HepG2 (cell line): ENCODE measurements around the gene SMIM12. TPM values are rescaled to one million over a fixed set of nuclear protein-coding genes. Genes with fewer than 3 reads are reported as not detected.

Source experiments
- ATAC-seq: fragments of 200-7000 bp; cut with Tn5 transposase; 3 replicates; pipeline ENCODE4 v1.9.1; 2020; ENCODE audit warnings: mild to moderate bottlenecking, moderate library complexity
- BruUV-seq: library from RNA; stranded (reverse); fragments of 400-500 nt; replicated peaks from 2 replicates; lab custom pipeline; 2021; lab: Mats Ljungman, UMichigan
- CTCF ChIA-PET: fragments of 300-600 bp; formaldehyde crosslinking; extraction: SDS; loops from one replicate; lab custom pipeline; 2021; ENCODE audit warnings: low total read pairs, inconsistent platforms, low intra/inter-chr PET ratio; lab: Yijun Ruan, JAX
- POLR2A ChIA-PET: fragments of 350-600 bp; sonication (Branson Sonifier 250); formaldehyde crosslinking; loops from one replicate; lab custom pipeline; 2020; ENCODE audit warnings: antibody characterized with exemption, inconsistent platforms; lab: Yijun Ruan, JAX
- DNase-seq: peaks from one replicate; pipeline ENCODE4 v3.0.0-alpha.2; 2015; ENCODE audit warnings: low spot score
- FAIRE-seq: peaks from 3 replicates; lab custom pipeline; 2011; peaks lifted over from hg19 to GRCh38; lab: Jason Lieb, UNC
- H2AFZ ChIP-seq: one replicate; pipeline ENCODE4 v1.6.1; 2011; ENCODE audit warnings: low read length, inconsistent platforms
- H3K27ac ChIP-seq: fragments of 300-600 bp; 3 replicates; pipeline ENCODE4 v1.8.0; 2011; ENCODE audit warnings: mixed run types, mild to moderate bottlenecking, mixed read lengths, low read length, inconsistent platforms; ENCODE audit not compliant: insufficient read depth; ENCODE audit errors: extremely low read length
- H3K27me3 ChIP-seq, 2 experiments: fragments of 200-600 bp in 1 of 2; 2 replicates in 1 of 2; 3 replicates in 1 of 2; pipeline versions ENCODE4 v1.6.0 to v1.8.0; 2011; ENCODE audit warnings: low read length in 2 of 2, mild to moderate bottlenecking in 2 of 2, moderate library complexity in 2 of 2, inconsistent platforms in 1 of 2; ENCODE audit not compliant: insufficient read depth in 2 of 2, control insufficient read depth in 1 of 2
- H3K36me3 ChIP-seq, 2 experiments: fragments of 200-600 bp in 1 of 2; replicated peaks in 1 of 2; 2 replicates in 1 of 2; 3 replicates in 1 of 2; pipeline versions ENCODE4 v1.5.1 to v1.8.0; 2011; ENCODE audit warnings: low read length in 2 of 2, inconsistent platforms in 1 of 2; ENCODE audit not compliant: insufficient read depth in 2 of 2, control insufficient read depth in 1 of 2
- H3K4me1 ChIP-seq: 2 replicates; pipeline ENCODE4 v1.5.1; 2012; ENCODE audit warnings: low read length, inconsistent platforms; ENCODE audit not compliant: insufficient read depth
- H3K4me2 ChIP-seq: 2 replicates; pipeline ENCODE4 v1.6.0; 2011; ENCODE audit warnings: low read depth, low read length, inconsistent platforms
- H3K4me3 ChIP-seq, 3 experiments: fragments of 200-600 bp in 1 of 3; sonication (generic), shearing (Covaris generic) in 1 of 3; replicated peaks in 1 of 3; 2 replicates each; pipeline ENCODE4 v1.5.1; 2011 to 2016; ENCODE audit warnings: low read length in 3 of 3, inconsistent platforms in 2 of 3, low read depth in 2 of 3, mild to moderate bottlenecking in 2 of 3, control low read depth in 1 of 3, mixed read lengths in 1 of 3; ENCODE audit not compliant: insufficient read depth in 1 of 3
- H3K79me2 ChIP-seq: one replicate; pipeline ENCODE4 v1.6.1; 2011; ENCODE audit warnings: low read length, inconsistent platforms; ENCODE audit not compliant: insufficient read depth
- H3K9ac ChIP-seq: 2 replicates; pipeline ENCODE4 v1.6.0; 2011; ENCODE audit warnings: mild to moderate bottlenecking, low read depth, low read length, inconsistent platforms; ENCODE audit not compliant: insufficient read depth
- H3K9me3 ChIP-seq: 2 replicates; pipeline ENCODE4 v1.5.1; 2012; ENCODE audit warnings: mild to moderate bottlenecking, low read length
- H4K20me1 ChIP-seq: 2 replicates; pipeline ENCODE4 v1.6.0; 2011; ENCODE audit warnings: inconsistent platforms, mild to moderate bottlenecking, low read length, moderate library complexity; ENCODE audit not compliant: insufficient read depth
- ARNT ChIP-seq: fragments of 450-650 bp; IDR thresholded peaks from 2 replicates; pipeline ENCODE4 v1.6.1; 2017
- ATF7 ChIP-seq, 2 experiments: fragments of 450-650 bp in 1 of 2; sonication (generic) in 1 of 2; formaldehyde crosslinking in 1 of 2; IDR thresholded peaks; 2 replicates each; pipeline versions ENCODE4 v1.4.0 to v1.6.1; 2016 to 2020; ENCODE audit warnings: antibody characterized with exemption in 1 of 2, mild to moderate bottlenecking in 1 of 2, missing genetic modification reagents in 1 of 2
- GABPB1 ChIP-seq: IDR thresholded peaks from 2 replicates; pipeline ENCODE4 v1.6.1; 2016; ENCODE audit warnings: mild to moderate bottlenecking, missing genetic modification reagents, moderate library complexity, missing compliant biosample characterization
- GZF1 ChIP-seq: sonication (generic); formaldehyde crosslinking; IDR thresholded peaks from 2 replicates; pipeline ENCODE4 v1.5.1; 2020; ENCODE audit warnings: mild to moderate bottlenecking, missing genetic modification reagents
- HNF1A ChIP-seq, 2 experiments: sonication (generic) in 1 of 2; formaldehyde crosslinking in 1 of 2; IDR thresholded peaks; 2 replicates each; pipeline versions ENCODE4 v1.4.0 to v1.6.1; 2016 to 2020; ENCODE audit warnings: borderline replicate concordance in 1 of 2, low read depth in 1 of 2, mild to moderate bottlenecking in 1 of 2, missing genetic modification reagents in 1 of 2
- SRSF9 ChIP-seq: fragments of 200-400 bp; formaldehyde crosslinking; IDR thresholded peaks from 2 replicates; pipeline ENCODE4 v1.6.1; 2018; ENCODE audit warnings: borderline replicate concordance, mild to moderate bottlenecking, low read depth, low read length; ENCODE audit not compliant: insufficient read depth, poor library complexity, severe bottlenecking
- WIZ ChIP-seq: sonication (generic); formaldehyde crosslinking; IDR thresholded peaks from 2 replicates; pipeline ENCODE4 v1.5.1; 2020; ENCODE audit warnings: mild to moderate bottlenecking, missing genetic modification reagents
- YEATS4 ChIP-seq: sonication (generic); formaldehyde crosslinking; IDR thresholded peaks from 2 replicates; pipeline ENCODE4 v1.4.0; 2020; ENCODE audit warnings: missing genetic modification reagents, borderline replicate concordance
- ZBTB37 ChIP-seq: sonication (generic); formaldehyde crosslinking; IDR thresholded peaks from 2 replicates; pipeline ENCODE4 v1.4.0; 2020; ENCODE audit warnings: mild to moderate bottlenecking, missing genetic modification reagents
- ZNF570 ChIP-seq: sonication (generic); formaldehyde crosslinking; IDR thresholded peaks from 2 replicates; pipeline ENCODE4 v1.4.0; 2020; ENCODE audit warnings: mild to moderate bottlenecking, missing genetic modification reagents, borderline replicate concordance
- ZNF780A ChIP-seq: sonication (generic); formaldehyde crosslinking; IDR thresholded peaks from 2 replicates; pipeline ENCODE4 v1.8.0; 2022; ENCODE audit warnings: mild to moderate bottlenecking, missing genetic modification reagents, moderate library complexity
- ZNF878 ChIP-seq: sonication (generic); formaldehyde crosslinking; IDR thresholded peaks from 2 replicates; pipeline ENCODE4 v1.8.1; 2023; ENCODE audit warnings: mild to moderate bottlenecking, missing genetic modification reagents, moderate library complexity
- ZNF879 ChIP-seq: sonication (generic); formaldehyde crosslinking; IDR thresholded peaks from 2 replicates; pipeline ENCODE4 v1.8.1; 2023; ENCODE audit warnings: missing genetic modification reagents
- WGBS: methylation state at CpG from one replicate; pipeline ENCODE4 v1.1.6; 2017; ENCODE audit warnings: low lambda C conversion rate; 5-methylcytosine and 5-hydroxymethylcytosine counted together
- in situ Hi-C: cut with HindIII; loops from 2 replicates; pipeline ENCODE4 v1.10.0; 2017; ENCODE audit warnings: low pct_unique_long_range_greater_than_20kb; ENCODE audit not compliant: extremely low pct_ligation_motif_present
- intact Hi-C: fragments of 100-400 bp; cut with micrococcal nuclease; formaldehyde crosslinking; loops from one replicate; pipeline ENCODE4 v1.10.0; 2022; ENCODE audit not compliant: unreplicated experiment
- polyA plus RNA-seq, 8 experiments: library from polyadenylated mRNA; depleted of rRNA in 3 of 8; stranded (reverse) in 7 of 8; unstranded in 1 of 8; fragments of >200 nt; fragmentation: Illumina TruSeq in 4 of 8; extraction: Trizol in 4 of 8; gene quantifications; 2 replicates each; pipeline versions ENCODE4 v1.2.1 to v1.2.3, GENCODE V29; 2011 to 2016; ENCODE audit warnings: low read depth in 4 of 8, missing spikeins in 1 of 8, mixed read lengths in 1 of 8; ENCODE audit not compliant: insufficient read depth in 1 of 8
- total RNA-seq, 5 experiments: library from RNA; depleted of rRNA; stranded (reverse); fragments of >200 nt; fragmentation: Illumina TruSeq; extraction: Trizol; gene quantifications; 2 replicates each; pipeline ENCODE4 v1.2.3, GENCODE V29; 2016; ENCODE audit warnings: low read depth in 1 of 5

The SMIM12 gene
- total and polyA plus RNA-seq, 2 of the 13 experiments (the other 11 are each of a cell fraction or from before 2014, with no cell fraction given): 20.1 to 41.3 TPM

GRCh38 chr1:34871443-34872132, 12.0 kb upstream of the SMIM12 start (continued):
- TF ChIP-seq HNF1A (IDR thresholded peaks at IDR 0.05; ENCODE audit: low read depth) (no peak), HNF1A (CRISPR knock-in tag; IDR thresholded peaks at IDR 0.05; ENCODE audit: borderline replicate concordance) (no peak), GABPB1 (no peak), ZNF878 (no peak)

GRCh38 chr1:34870395-34870794, 10.8 kb upstream of the SMIM12 start:
- H3K27ac ChIP-seq: no peak overlapping the region
- ATAC-seq (no peak), FAIRE-seq (no peak), DNase-seq (no peak)
- peaks cover 1 to 35% of the 10 kb centered on the region in 2 experiments for H3K27me3 ChIP-seq
- in situ Hi-C loops: no loop called here
- no peaks in the 10 kb centered on the region for H3K79me2 ChIP-seq
- ChIA-PET CTCF (no interaction called here), POLR2A (no interaction called here)
- no peak overlapping the region for H2AFZ ChIP-seq
- H3K4me1 ChIP-seq: peaks cover 6% of the 10 kb centered on the region; the same call in 1 of the 2 replicates
- H3K4me2 ChIP-seq: no peak overlapping the region
- intact Hi-C loops: no loop called here
- H3K4me3 ChIP-seq: no peak overlapping the region
- TF ChIP-seq ZNF879 (CRISPR knock-in tag) (no peak), ZNF570 (CRISPR knock-in tag) (no peak), SRSF9 (no peak), YEATS4 (CRISPR knock-in tag) (no peak), GZF1 (no peak), ZBTB37 (no peak), ARNT (no peak), ATF7 (IDR thresholded peaks at IDR 0.05) (no peak), ATF7 (CRISPR knock-in tag; IDR thresholded peaks at IDR 0.05) (no peak), WIZ (CRISPR knock-in tag) (no peak), ZNF780A (CRISPR knock-in tag) (no peak)
- no TSS peak for BruUV-seq
- no peak overlapping the region for H3K9ac ChIP-seq
- WGBS: 30% methylated on average over 2 of the region's 2 CpGs
- H3K36me3 ChIP-seq: no peaks in the 10 kb centered on the region
- no peaks in the 10 kb centered on the region for H4K20me1 ChIP-seq
- no peaks in the 10 kb centered on the region for H3K9me3 ChIP-seq
